ENCODE measurements around the gene TEX38. TPM values are rescaled to one million over a fixed set of nuclear protein-coding genes. Genes with fewer than 3 reads are reported as not detected.

TEX38 gene
- total and polyA plus RNA-seq, 2 of the 13 experiments (the other 11 are each of a cell fraction or from before 2014, with no cell fraction given) = 0.18 TPM; not detected in 1

GRCh38 chr1:46703927-46704641, 32.4 kb downstream of the TEX38 start:
- Histone ChIP-seq H3K4me3 (replicated peaks in 1 of 3; ENCODE audit: insufficient read depth in 1 of 3, low read depth in 2 of 3, low read length in 3 of 3) (no peak overlapping the region), H3K79me2 (ENCODE audit: insufficient read depth, low read length) (no peaks in the 10 kb centered on the region), H4K20me1 (ENCODE audit: insufficient read depth, low read length) (no peaks in the 10 kb centered on the region), H3K4me2 (ENCODE audit: low read depth, low read length) (no peak overlapping the region), H3K9ac (ENCODE audit: insufficient read depth, low read depth, low read length) (no peak overlapping the region), H3K27me3 (ENCODE audit: control insufficient read depth in 1 of 2, insufficient read depth in 2 of 2, low read length in 2 of 2) (no peaks in the 10 kb centered on the region), H3K27ac (ENCODE audit: extremely low read length, insufficient read depth, low read length) (no peak overlapping the region), H3K36me3 (replicated peaks in 1 of 2; ENCODE audit: control insufficient read depth in 1 of 2, insufficient read depth in 2 of 2, low read length in 2 of 2) (peaks cover 16 to 68% of the 10 kb centered on the region in 2 experiments), H3K4me1 (ENCODE audit: insufficient read depth, low read length) (no peaks in the 10 kb centered on the region), H2AFZ (ENCODE audit: low read length) (no peak overlapping the region), H3K9me3 (ENCODE audit: low read length) (no peaks in the 10 kb centered on the region)
- WGBS (ENCODE audit: low lambda C conversion rate) = 61% methylated on average over 3 of the region's 3 CpGs
- in situ Hi-C loops (cut with HindIII; ENCODE audit: extremely low pct_ligation_motif_present, low pct_unique_long_range_greater_than_20kb) = no loop called here
- intact Hi-C loops (cut with micrococcal nuclease; ENCODE audit: unreplicated experiment) = no loop called here
- FAIRE-seq = no peak
- ATAC-seq = no peak
- TF ChIP-seq CEBPB (IDR thresholded peaks at IDR 0.05; ENCODE audit: borderline replicate concordance, low read depth, low read length) = peak; percentile 13; the same call in 1 of the 2 replicates
- TF ChIP-seq CEBPG (CRISPR knock-in tag; IDR thresholded peaks at IDR 0.05) = peak; percentile 32; the same call in 1 of the 2 replicates
- TF ChIP-seq ZNF850 (CRISPR knock-in tag; conservative IDR thresholded peaks at IDR 0.05) = no peak
- ChIA-PET CTCF (ENCODE audit: low intra/inter-chr PET ratio, low total read pairs) (no interaction called here), POLR2A (interaction anchor here (1.1 kb wide), 1 partner anchor 16 kb away, joined by 3 read pairs; no protein-coding TSS in a partner anchor)
- no TSS peak for BruUV-seq (replicated peaks)
- DNase-seq (ENCODE audit: low spot score) = no peak

- no peak overlapping the region for H2AFZ ChIP-seq (ENCODE audit: low read length)
- H3K9me3 ChIP-seq (ENCODE audit: low read length) = no peaks in the 10 kb centered on the region
- H3K27me3 ChIP-seq (ENCODE audit: control insufficient read depth in 1 of 2, insufficient read depth in 2 of 2, low read length in 2 of 2) = no peaks in the 10 kb centered on the region
- H3K4me2 ChIP-seq (ENCODE audit: low read depth, low read length) = no peak overlapping the region
- POLR2A ChIA-PET = no interaction called here
- no peak for FAIRE-seq
- H3K4me3 ChIP-seq (replicated peaks in 1 of 3; ENCODE audit: insufficient read depth in 1 of 3, low read depth in 2 of 3, low read length in 3 of 3) = no peak overlapping the region
- no peaks in the 10 kb centered on the region for H3K4me1 ChIP-seq (ENCODE audit: insufficient read depth, low read length)
- peaks cover 14 to 67% of the 10 kb centered on the region in 2 experiments for H3K36me3 ChIP-seq (replicated peaks in 1 of 2; ENCODE audit: control insufficient read depth in 1 of 2, insufficient read depth in 2 of 2, low read length in 2 of 2)
- no peak overlapping the region for H3K9ac ChIP-seq (ENCODE audit: insufficient read depth, low read depth, low read length)
- 94% methylated on average over 9 of the region's 9 CpGs for WGBS (ENCODE audit: low lambda C conversion rate)
- no peaks in the 10 kb centered on the region for H3K79me2 ChIP-seq (ENCODE audit: insufficient read depth, low read length)
- TF ChIP-seq, protein P1, sequence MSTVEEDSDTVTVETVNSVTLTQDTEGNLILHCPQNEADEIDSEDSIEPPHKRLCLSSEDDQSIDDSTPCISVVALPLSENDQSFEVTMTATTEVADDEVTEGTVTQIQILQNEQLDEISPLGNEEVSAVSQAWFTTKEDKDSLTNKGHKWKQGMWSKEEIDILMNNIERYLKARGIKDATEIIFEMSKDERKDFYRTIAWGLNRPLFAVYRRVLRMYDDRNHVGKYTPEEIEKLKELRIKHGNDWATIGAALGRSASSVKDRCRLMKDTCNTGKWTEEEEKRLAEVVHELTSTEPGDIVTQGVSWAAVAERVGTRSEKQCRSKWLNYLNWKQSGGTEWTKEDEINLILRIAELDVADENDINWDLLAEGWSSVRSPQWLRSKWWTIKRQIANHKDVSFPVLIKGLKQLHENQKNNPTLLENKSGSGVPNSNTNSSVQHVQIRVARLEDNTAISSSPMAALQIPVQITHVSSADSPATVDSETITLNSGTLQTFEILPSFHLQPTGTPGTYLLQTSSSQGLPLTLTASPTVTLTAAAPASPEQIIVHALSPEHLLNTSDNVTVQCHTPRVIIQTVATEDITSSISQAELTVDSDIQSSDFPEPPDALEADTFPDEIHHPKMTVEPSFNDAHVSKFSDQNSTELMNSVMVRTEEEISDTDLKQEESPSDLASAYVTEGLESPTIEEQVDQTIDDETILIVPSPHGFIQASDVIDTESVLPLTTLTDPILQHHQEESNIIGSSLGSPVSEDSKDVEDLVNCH (CRISPR knock-in tag; IDR thresholded peaks at IDR 0.05) = no peak
- TF ChIP-seq SRY (CRISPR knock-in tag; IDR thresholded peaks at IDR 0.05) (no peak), ZNF605 (CRISPR knock-in tag; IDR thresholded peaks at IDR 0.05) (no peak), SOX5 (CRISPR knock-in tag; IDR thresholded peaks at IDR 0.05; ENCODE audit: borderline replicate concordance) (no peak), ZFAT (CRISPR knock-in tag; conservative IDR thresholded peaks at IDR 0.05) (no peak), XBP1 (CRISPR knock-in tag; IDR thresholded peaks at IDR 0.05) (no peak)
- no peak for ATAC-seq
- no peak for DNase-seq (ENCODE audit: low spot score)
- intact Hi-C loops (cut with micrococcal nuclease; ENCODE audit: unreplicated experiment) = no loop called here
- H4K20me1 ChIP-seq (ENCODE audit: insufficient read depth, low read length) = no peaks in the 10 kb centered on the region
- CTCF ChIA-PET (ENCODE audit: low intra/inter-chr PET ratio, low total read pairs) = no interaction called here
- no TSS peak for BruUV-seq (replicated peaks)
- in situ Hi-C loops (cut with HindIII; ENCODE audit: extremely low pct_ligation_motif_present, low pct_unique_long_range_greater_than_20kb) = no loop called here
- no peak overlapping the region for H3K27ac ChIP-seq (ENCODE audit: extremely low read length, insufficient read depth, low read length)
Measured at GRCh38 chr1:46705408-46705807, 33.8 kb downstream of the TEX38 start.
